Mucosa of stomach (tissue), 1 donor: ENCODE data around the gene SLC26A11.
"Not testable (repeated sequence)": the region's sequence is repeated elsewhere in the genome, so short reads cannot be mapped to it uniquely, and the experiment has no call there.

Experiments
- H3K27me3 ChIP-seq: one replicate; pipeline ENCODE4 v1.7.0; 2013; ENCODE audit warnings: mild to moderate bottlenecking, low read length; ENCODE audit not compliant: control insufficient read depth, insufficient read depth
- H3K36me3 ChIP-seq: one replicate; pipeline ENCODE4 v1.7.0; 2013; ENCODE audit warnings: low read length; ENCODE audit not compliant: control insufficient read depth, insufficient read depth
- H3K4me1 ChIP-seq: one replicate; pipeline ENCODE4 v1.7.0; 2013; ENCODE audit warnings: mild to moderate bottlenecking, low read length; ENCODE audit not compliant: control insufficient read depth, insufficient read depth
- H3K4me3 ChIP-seq: one replicate; pipeline ENCODE4 v1.7.0; 2013; ENCODE audit warnings: low read length
- H3K9ac ChIP-seq: one replicate; pipeline ENCODE4 v1.7.0; 2013; ENCODE audit warnings: mild to moderate bottlenecking, low read length, moderate library complexity
- H3K9me3 ChIP-seq: one replicate; pipeline ENCODE4 v1.7.0; 2013; ENCODE audit warnings: mild to moderate bottlenecking, low read length, moderate library complexity; ENCODE audit not compliant: control insufficient read depth
- donor health status: Pancreatic carcinoma.

Gene SLC26A11

GRCh38 chr17:80299350-80300100 lies 79.3 kb downstream of the SLC26A11 start:
- not testable (repeated sequence) for H3K9ac ChIP-seq, H3K4me1 ChIP-seq, H3K9me3 ChIP-seq, H3K4me3 ChIP-seq, H3K27me3 ChIP-seq
- peaks cover 21% of the 10 kb centered on the region for H3K36me3 ChIP-seq

- H3K27me3 ChIP-seq, H3K9ac ChIP-seq, H3K4me3 ChIP-seq, H3K4me1 ChIP-seq, H3K9me3 ChIP-seq: not testable (repeated sequence)
- H3K36me3 ChIP-seq, result peaks cover 14% of the 10 kb centered on the region
These were observed 80.5 kb downstream of the SLC26A11 start for GRCh38 chr17:80300756-80301155.
